ENCODE measurements around the gene ECHDC3.
"Not testable (repeated sequence)": the region's sequence is repeated elsewhere in the genome, so short reads cannot be mapped to it uniquely, and the experiment has no call there.

Gene ECHDC3

DNA sequence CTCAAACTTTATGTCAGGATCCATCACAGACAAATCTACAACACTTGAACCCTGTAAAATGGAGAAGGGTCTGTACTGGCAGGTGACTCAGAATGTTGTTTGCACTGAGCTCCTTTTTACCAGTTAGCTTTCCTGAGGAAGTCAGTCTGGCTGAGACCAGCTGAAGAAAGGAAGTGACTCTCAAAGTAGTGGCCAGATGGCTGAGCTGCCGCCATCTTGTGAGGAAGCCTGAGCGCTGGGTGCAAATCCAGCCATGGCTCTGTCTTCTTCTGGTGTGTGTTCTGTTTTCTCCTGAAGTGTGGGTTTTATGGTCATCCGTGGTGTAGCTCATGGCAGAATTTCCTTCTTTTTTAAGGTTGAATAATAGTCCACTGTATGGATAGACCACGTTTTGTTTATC lies 25.5 kb upstream of the ECHDC3 start:
- no peak for DNase-seq

DNA sequence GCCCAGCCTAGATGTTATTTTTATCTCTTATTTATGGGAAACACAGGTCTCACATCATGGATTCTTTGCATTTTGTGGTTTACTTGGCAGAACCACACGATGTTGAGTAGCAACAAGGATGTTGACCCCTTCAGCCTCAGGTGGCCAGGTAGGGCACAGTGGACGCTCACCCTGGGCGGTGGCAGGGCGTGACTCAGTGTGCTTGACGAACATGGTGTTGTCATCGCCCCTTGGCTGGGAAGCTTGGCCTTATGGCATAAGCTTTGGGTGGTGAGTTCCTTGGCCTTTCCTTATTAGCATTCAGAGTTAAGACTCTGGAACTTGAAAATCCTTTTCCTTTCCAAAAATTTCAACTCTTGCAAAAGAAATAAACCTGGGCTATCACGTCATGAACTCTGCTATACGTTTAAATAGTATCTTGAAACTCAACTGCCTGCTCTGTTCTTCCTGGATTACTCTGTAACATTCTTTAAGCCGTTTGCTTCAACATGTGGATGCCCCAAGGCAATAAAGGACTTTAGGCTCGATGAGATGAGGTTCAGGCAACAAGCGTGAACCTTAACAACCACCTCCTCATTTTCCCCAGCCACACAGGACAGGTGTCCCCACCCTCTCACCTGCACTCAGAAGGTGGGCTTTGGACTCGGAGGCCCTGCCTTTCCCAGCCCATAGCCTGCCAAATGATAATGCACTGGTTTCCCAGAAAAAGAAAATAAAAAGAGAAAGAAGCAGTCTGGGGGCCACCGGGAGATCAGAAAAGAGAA lies 22.5 kb upstream of the ECHDC3 start:
- no peak for DNase-seq

DNA sequence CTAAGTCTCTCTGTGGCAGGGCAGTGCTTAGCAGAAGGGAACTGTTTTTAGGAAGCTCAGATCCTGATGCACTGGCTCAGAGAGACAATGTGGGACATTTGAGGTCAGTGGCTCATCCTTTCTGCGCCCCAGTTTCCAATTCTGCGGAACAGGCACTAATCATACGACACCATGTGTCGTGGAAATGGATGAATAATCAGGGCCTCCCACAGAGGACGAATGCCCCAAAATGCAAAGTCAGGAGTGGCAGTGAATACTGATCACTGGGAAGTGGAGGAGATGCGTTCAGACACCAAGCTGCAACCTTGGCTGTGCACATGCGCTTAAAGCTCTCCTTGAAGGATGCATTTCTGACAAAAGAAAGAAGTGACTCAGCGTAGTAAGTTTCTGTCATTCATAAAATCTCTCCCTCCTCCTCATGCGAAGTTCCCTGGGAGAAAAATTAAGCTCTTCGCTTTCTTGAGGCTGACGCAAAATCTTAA lies 21.9 kb upstream of the ECHDC3 start:
- no peak for DNase-seq

DNA sequence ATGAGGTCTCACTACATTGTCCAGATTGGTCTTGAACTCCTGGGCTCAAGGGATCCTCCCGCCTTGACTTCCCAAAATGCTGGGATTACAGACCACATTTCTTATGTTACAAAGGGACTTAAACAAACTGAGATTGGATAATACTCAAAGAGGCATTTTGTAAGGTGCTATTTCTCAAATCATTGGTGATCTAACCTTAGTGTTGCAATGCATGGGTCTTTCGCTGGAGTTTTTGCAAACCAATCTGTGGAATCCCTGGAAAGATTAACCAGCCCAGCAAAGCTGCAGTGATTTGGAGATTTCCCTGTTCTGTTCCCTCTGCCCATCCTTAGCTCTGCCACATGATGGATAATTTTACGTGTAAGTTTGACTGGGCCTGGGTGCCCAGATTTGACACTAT lies 20.4 kb upstream of the ECHDC3 start:
- DNase-seq = no peak

DNA sequence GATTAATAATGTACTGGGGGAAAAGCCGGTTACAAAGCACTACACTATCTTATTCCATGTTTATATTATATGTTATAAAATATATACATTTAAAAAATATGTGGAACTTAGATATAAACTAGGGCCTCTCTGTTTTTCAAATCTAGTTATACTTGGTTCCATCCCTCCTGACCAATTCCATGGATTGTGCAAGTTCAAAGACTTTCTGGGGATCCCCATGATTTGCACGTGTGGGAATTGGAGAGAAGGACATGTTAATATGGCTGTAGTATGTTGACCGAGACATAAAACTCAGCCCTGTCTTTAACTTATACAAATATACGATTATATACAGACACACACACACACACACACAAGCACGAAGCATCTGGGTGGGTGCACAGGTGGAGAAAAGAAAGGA lies 18.8 kb upstream of the ECHDC3 start:
- DNase-seq = no peak

DNA sequence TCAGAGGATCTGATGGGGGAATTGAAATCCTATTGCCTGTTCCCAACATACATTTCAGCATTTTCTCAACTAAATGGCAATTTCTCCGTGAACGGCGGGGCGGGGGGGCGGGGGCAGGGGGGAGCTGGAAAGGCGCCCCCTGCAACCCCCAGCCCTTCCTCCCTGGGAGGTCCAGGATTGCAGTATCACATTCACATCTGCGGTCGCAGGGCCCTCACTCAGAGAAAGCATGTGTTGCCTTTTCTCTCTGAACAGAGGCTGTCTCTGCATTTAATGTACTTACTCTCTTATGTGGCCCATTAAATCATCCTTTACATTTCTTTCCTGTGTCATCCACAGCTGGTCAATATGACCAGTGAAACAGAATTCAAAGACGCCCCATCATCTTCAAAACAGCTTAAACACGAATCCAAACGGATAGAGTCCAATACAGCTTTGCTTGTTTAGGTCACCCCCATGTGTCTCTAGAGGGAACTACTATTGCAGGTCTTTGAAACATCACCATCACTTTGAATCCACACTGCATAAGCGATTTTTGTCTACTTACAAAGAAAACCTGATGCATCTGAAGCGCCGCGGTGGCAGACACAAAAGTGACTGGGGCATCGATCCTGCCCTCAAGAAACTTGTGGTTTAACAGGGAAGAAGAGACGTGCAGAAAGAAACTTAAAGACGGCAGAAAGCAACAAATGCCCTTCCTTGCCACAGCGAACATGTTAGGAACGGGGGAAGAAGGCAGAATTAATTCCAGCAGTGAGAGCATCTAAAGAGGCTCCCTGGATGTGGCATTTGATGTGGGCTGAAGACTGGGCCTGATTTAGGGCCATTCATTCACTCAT lies 17.0 kb upstream of the ECHDC3 start:
- DNase-seq = no peak

DNA sequence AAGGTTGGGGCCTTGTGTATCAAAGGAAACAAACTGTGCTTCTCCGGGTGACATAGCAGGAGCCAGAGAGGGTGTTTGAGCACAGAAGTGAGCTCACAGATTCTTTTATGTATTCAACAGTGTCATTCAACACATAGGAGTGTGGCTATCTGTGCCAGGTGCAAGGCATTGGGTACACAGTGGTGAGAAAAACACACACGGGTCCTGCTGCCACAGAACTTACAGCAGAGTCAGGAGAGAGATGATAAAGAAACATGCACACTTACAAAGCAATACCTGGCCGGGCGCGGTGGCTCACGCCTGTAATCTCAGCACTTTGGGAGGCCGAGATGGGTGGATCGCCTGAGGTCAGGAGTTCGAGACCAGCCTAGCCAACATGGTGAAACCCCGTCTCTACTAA lies 16.3 kb upstream of the ECHDC3 start:
- no peak for DNase-seq

DNA sequence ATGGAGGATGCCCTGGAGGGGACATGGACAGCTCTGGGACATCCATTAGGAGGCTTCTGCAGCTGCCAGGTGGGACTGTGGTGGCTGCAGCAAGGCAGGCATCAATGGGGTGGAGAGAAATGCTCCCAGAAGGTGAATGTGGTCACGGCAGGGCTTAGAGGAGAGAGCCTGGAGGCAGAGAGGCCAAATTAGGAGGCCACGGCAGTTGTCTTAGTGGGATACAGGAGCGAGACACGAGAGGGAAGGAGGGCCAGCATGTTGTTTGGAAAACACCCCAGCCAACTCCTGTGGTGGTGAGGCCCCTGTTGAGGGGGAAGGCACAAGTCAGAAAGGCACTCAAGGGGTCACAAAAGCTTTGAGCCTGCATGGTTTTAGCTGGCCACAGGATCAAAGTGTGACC lies 14.6 kb upstream of the ECHDC3 start:
- no peak for DNase-seq

DNA sequence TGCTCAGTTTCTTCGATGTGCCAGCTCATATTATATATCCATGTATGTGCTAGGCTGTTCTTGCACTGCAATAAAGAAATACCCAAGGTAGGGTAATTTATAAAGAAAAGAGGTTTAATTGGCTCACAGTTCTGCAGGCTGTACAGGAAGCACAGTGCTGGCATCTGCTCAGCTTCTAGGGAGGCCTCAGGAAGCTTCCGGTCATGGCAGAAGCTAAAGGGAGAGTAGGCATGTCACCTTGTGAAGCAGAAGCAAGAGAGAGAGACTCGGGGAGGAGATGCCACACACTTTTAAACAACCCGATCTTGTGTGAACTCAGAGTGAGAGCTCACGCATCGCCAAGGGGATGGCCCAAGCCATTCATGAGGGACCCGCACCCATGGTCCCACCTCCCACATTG lies 13.8 kb upstream of the ECHDC3 start:
- no peak for DNase-seq

DNA sequence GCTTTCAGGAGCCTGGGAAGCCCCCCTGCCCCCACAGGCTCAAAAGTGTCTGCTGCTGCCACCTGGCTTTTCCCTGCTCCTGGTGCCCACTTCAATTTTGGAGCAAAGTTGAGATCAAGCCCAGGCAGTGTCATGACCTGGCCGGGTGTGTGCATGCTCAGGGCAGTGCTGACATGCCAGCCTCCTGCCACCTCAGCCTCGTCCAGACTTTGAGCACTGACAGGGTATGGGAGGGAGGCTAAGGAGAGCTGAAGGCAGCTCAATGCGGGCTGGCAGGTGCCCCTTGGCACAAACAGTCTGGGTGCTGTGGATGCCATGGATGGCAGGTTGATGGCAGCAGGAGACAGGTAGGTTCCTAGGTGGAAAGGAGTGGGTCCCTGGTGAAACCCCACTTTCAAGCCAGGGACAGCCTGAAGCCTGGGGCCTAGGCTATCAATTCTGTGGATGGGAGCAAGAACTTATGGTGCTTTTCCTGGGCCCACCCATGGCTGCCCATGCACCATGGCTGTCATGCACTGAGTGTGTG lies 12.3 kb upstream of the ECHDC3 start:
- no peak for DNase-seq

DNA sequence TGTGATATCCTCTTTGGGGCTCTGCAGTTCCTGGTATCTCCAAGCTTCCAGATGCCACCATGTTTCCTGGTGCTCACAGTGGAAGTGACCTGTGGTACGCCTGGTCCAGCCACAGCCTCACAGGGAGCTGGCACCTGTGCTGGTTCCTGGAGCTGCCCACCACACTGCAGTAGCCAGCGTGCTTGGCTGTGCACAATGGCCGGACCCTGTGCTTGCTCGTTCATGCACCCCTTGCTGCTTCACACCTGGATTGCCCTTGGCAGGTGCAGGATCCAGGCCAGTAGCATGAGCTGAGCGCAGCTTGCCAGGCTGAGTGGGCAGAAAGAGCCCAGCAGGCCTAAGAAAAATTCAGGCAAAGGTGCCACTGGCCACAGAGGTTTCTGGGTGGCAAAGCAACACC lies 11.4 kb upstream of the ECHDC3 start:
- no peak for DNase-seq

DNA sequence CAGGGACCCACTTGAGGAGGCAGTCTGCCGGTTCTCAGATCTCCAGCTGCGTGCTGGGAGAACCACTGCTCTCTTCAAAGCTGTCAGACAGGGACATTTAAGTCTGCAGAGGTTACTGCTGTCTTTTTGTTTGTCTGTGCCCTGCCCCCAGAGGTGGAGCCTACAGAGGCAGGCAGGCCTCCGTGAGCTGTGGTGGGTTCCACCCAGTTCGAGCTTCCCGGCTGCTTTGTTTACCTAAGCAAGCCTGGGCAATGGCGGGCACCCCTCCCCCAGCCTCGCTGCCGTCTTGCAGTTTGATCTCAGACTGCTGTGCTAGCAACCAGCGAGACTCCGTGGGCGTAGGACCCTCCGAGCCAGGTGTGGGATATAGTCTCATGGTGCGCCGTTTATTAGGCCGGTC lies 5.4 kb upstream of the ECHDC3 start:
- DNase-seq = not testable (repeated sequence)

DNA sequence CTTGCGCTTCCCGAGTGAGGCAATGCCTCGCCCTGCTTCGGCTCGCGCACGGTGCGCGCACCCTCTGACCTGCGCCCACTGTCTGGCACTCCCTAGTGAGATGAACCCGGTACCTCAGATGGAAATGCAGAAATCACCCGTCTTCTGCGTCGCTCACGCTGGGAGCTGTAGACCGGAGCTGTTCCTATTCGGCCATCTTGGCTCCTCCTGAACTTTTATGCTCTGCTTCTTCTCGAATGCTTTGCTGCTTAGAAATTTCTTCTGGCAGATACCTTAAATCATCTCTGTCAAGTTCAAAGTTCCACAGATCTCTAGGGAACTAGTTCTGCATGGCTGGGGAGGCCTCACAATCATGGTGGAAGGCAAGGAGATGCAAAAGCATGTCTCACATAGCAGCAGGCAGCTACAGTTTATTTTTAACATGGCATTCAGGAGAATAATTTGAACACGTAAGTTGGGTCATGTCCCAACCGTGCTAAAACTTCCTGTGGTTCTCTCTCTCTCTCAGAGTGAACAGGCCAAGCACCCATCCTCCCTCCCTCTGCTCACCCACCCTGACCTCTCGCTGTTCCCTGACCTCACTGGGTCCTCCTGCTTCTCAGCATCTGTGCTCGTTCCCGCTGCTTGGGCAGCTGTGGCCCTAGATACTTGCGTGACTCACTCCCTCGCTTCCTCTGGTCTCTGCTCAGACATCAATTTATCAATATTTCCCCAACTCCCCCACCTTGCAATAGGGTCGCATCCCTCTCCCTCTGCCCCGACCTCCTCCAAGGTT lies 4.7 kb upstream of the ECHDC3 start:
- not testable (repeated sequence) for DNase-seq

DNA sequence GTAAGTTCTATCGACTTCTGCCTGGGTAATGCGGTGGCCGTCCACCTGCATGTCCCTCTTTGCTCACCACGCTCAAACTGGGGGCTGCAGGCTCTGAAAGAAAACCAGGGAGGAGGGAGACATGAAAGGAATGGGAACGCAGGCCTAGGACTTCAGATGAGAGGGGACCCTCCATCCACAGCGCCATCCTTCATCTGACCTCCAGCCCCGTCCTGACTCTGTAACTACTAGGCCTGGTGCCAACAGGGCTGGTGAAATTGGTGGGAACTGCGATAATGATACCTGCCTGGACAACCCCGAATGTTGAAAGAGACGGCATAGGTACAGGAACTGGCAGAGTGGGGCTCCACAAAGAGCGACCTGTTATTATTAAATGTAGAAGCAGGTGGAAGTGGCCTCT lies 1.3 kb upstream of the ECHDC3 start:
- DNase-seq = no peak

DNA sequence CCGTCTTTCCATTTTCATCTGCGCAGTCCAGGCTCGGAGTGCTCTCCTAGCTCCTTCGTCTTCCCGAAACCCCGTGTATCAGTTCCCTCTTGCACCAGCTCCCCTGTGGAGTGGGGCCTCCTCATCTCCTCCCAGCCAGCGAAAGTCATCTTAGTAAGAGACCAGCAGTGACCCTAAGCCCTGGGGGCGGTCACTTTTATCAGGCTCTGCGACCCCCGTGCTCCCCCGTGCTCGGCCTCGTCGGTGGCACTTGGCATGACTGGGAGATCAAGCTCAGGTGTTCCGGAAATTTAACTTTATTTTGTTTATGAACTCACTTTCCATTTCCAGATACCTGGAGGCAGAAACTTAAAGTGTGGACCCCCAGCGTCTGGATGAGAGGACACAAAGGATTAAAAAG lies 574 bp upstream of the ECHDC3 start:
- no peak for DNase-seq

DNA sequence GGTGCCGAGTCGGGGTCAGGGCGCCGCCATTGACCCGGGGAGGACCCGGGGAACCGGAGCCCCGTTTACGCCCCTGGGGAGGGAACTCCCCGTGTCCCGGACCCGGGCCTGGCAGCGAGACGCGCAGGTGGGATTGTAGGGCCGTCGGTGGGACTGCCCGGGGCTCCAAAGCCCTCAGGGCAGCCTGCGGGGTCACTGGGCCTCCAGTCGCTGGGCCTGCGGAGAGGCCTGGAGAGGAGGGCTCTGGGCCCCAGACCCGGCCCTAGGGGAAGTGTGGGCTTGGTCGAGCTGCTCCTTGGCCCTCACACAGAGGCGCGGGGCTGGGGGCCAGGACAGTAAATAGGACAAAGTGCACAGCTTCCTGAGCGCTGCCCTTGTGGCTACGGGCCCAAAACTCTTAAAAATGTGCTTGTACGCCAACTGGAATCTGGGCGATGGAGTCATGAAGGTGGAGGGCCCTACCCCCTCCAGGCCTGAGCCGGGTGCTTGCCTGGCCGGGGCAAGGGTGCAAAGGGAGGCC lies 657 bp downstream of the ECHDC3 start:
- DNase-seq = no peak

DNA sequence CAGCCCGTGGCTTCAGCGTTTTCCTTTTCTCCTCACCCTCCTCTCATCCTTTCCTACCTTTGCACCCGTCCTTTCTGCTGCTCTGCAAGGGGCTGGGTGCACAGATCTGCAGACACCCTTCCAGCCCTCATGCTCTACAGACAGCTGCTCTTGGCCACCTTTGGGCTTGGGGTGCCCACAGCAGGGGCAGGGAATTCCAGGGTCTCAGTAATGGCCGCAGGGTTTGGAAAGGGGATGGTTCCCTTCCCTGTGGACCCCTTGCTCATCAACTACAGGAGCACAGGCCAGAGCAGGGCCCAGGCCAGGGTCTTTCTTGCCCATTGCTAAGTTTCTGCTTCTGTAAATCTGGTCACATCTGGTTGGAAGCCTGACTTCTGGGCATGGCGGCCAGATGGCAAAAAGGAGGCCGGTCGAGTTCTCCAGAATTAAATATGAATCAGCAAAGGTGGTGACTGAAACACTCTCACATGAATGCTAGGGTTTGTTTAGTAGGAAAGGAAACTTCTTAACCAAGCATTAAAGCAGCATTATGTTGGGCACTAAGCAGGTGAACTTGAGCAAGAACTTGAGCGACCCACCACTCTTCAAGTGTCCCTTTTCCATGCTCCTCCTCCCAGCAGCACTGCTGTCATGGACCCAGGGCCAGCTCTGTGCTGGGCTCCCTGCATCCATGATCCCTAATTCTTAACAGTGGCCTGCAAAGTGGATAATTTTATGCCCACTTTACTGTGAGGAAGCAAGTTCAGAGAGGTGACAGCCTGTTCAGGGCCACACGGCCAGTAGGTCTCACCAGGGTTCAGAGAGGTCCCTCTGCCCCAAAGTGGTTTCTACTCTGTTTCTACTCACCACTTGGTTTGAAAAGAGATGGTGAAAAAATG lies 1.5 kb downstream of the ECHDC3 start:
- no peak for DNase-seq

DNA sequence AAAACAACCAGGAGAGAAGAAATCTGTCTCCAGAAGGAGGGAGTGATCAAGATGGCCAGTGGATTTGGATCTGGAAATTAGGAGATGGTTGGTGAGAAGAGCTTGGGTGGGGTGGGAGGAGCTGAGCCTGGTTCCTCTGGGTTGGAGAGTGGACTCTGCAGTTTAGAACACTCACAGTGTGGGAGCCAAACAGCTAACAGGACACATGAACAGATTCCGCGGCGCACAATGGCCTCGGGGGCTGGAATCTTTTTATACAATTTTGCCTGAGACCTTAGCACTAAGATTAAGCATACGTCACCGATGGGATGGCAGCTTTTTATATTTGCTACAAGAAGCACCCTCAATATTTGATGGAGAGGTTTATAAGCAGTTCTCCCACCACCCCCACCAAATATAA lies 2.9 kb downstream of the ECHDC3 start:
- DNase-seq = no peak

DNA sequence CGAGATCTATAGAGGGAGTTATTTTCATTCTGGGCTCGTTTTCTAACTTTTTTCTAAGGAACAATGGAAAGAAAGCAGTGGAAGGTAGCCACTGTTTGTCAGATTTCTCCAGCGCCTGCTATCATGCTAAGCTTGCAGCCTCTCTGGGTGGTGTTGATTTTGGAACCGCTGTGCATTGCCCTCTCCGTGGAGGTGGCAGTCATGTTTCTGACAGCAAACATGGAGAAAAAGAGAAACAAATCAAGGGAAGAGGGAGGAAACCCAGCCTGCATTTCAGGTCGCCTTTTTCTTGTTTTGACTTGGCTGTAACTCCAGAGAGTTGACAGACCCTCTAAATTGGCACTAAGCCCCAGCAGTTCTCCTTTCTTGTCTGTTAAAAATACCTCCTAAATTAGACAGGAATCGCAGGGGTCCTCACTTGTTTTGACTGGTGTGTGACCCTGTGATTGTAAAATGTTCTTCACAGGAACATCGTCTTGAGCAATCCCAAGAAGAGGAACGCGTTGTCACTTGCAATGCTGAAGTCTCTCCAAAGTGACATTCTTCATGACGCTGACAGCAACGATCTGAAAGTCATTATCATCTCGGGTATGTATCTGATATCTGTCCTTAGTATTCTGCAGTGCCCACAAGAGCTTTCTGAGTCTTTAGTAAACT lies 4.8 kb downstream of the ECHDC3 start:
- DNase-seq = no peak

DNA sequence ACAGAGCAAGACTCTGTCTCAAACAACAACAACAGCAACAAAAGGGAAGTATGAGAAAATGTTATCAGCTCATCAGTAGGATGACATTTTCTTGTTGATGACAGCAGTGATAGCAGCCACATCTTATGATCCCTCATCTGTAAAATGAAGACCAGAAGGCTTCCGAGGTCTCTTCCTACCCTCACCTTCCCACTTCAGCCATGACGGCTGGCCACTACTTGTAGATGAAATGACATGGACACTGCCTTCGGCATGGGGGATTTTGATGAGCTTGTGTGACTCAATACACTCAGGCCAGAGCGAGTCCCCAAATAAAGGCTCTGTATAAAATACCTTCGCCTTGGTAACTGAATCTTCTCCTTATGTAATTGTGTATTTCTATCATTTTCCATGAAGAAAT lies 6.7 kb downstream of the ECHDC3 start:
- DNase-seq = no peak

DNA sequence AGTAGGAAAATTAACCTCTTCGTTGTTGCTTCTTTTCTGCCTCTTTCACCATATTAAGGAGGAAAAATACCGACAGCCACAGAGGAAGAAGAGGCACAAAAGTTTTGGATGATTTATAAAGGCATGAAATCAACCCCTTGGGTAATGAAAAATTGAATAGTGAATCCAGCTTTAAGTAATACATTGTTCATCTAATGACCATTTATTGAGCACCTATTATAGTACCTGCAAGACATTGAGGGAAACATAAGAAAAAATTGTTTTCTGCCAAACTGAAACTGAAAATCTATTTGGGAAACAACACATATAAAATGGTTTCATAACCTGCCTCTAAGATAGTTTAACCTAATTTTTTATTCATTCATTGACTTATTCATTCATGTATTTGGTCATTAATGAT lies 8.2 kb downstream of the ECHDC3 start:
- no peak for DNase-seq
